GM18951 (cell line): Measurements from ENCODE around the gene OR5L2.
"Not testable (repeated sequence)": the region's sequence is repeated elsewhere in the genome, so short reads cannot be mapped to it uniquely, and the experiment has no call there.

Source experiments
- POLR2A ChIP-seq: IDR thresholded peaks from 4 replicates; pipeline ENCODE4 v1.6.1; 2011; ENCODE audit warnings: mild to moderate bottlenecking; ENCODE audit not compliant: insufficient read length, insufficient read depth; ENCODE audit errors: extremely low read depth
- in situ Hi-C: fragments of 300-500 bp; cut with MboI; formaldehyde crosslinking; loops from one replicate; pipeline ENCODE4 v1.12.0; 2022; ENCODE audit warnings: low sequenced_read_pairs, mixed read lengths, inconsistent platforms; ENCODE audit not compliant: unreplicated experiment

OR5L2 gene

GRCh38 chr11:55826919-55827318 is at the start of gene OR5L2:
TSS of gene OR5L2 (plus strand) at chr11:55827219. CDS start at chr11:55827219, 0 bp downstream.
- no peak for TF ChIP-seq POLR2A
- in situ Hi-C loops = no loop called here

GRCh38 chr11:55791606-55792005 is 35.4 kb upstream of the OR5L2 start:
- in situ Hi-C loops = no loop called here
- TF ChIP-seq POLR2A = no peak

- in situ Hi-C loops = no loop called here
- TF ChIP-seq POLR2A = no peak
These were observed 33.7 kb upstream of the OR5L2 start for GRCh38 chr11:55793321-55793720.

- no peak for TF ChIP-seq POLR2A
- in situ Hi-C loops = no loop called here
These were observed 31.8 kb upstream of the OR5L2 start, which contains the start of gene OR5D14 for GRCh38 chr11:55795256-55795655. TSS of gene OR5D14 (plus strand) at chr11:55795556. CDS start at chr11:55795556, 0 bp downstream.

DNA sequence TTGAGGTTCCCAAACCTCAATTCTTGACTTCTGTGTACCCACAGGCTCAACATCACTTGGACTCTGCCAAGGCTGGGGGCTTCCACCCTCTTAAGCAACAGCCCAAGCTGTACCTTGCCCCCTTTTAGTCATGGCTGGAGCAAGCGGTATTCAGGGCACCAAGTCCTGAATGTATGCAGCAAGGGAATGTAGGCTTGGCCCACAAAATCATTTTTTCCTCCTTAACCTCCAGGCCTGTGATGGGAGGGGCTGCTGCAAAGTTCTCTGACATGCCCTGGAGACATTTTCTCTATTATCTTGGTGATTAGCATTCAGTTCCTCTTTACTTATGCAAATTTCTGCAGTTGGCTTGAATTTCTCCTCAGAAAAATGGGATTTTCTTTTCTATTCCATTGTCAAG is 20.8 kb upstream of the OR5L2 start:
- no peak for TF ChIP-seq POLR2A

DNA sequence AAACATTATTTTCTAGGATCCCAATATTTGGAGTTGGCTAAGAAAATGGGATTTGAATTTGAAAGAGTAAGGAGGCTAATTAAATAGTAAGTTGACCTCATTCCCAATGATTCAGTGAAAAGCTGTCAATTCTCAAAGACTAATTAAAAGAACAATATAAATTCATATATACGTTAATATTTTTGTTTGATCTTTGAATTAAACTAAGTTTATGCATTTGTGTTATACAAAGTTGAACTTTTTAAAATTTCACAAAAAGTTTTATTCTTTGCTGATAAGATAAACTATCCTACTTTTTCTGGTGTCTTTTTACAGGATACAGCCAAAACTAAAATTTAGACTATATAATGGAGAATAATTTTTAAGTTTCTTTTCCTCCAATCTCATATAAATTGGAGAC is 16.0 kb upstream of the OR5L2 start, which contains the start of gene OR5L1:
TSS of gene OR5L1 (plus strand) at position 301 of the 400 bp plus-strand sequence. CDS start 100 bp downstream, outside the sequence.
- TF ChIP-seq POLR2A = no peak
- in situ Hi-C loops = no loop called here

More for the DNA sequence above, 20.8 kb upstream of the OR5L2 start:
- in situ Hi-C loops = no loop called here

GRCh38 chr11:55819330-55819729 is 7.7 kb upstream of the OR5L2 start, which contains the start of gene OR5D18:
TSS of gene OR5D18 (plus strand) at chr11:55819630. CDS start at chr11:55819630, 0 bp downstream.
- in situ Hi-C loops = no loop called here
- no peak for TF ChIP-seq POLR2A

GRCh38 chr11:55838452-55838851 is 11.4 kb downstream of the OR5L2 start, which contains the start of gene OR5D16:
TSS of gene OR5D16 (plus strand) at chr11:55838752. CDS start at chr11:55838752, 0 bp downstream.
- TF ChIP-seq POLR2A = no peak
- in situ Hi-C loops = no loop called here

- in situ Hi-C loops = no loop called here
These were observed 20.4 kb downstream of the OR5L2 start for GRCh38 chr11:55847453-55847852.

DNA sequence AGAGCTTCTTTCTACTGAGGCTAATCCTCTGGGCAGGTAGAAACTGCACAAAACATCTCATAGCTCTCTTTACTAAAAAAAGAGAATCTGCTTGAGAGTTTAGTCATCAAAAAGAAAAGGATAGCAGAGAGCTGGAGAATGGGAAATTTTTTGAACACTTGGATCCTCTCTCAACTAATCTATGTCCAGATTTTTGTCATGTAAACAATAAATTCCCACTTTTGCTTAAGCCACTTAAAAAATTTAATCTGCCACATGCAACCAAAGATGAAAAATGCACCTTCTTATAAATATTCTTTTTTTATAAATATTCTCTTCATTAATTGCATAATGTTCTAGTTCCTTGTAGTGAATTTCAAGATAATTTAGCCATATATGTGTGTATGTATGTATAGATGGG is 22.0 kb downstream of the OR5L2 start:
- in situ Hi-C loops = no loop called here
- no peak for TF ChIP-seq POLR2A

More at GRCh38 chr11:55847453-55847852, 20.4 kb downstream of the OR5L2 start:
- no peak for TF ChIP-seq POLR2A

GRCh38 chr11:55852141-55852540 is 25.1 kb downstream of the OR5L2 start:
- no peak for TF ChIP-seq POLR2A
- in situ Hi-C loops = no loop called here

DNA sequence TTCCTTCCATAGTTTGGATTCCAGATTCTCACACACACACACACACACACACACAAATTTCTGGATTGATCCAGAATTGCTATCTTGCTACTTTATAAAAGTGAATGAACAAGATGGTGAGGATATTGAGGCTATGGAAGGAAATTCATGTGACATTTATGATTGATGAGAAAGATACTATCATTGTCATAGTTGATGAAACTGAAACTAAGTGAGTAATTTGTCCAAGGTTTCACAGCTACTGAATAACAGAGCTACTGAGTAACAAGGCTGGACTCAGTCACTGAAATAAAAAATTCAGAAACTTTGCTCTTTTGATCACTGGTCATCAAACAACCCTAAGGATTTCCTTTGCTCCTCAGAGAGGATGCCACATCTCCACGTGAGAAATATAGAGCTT is 27.7 kb downstream of the OR5L2 start:
- TF ChIP-seq POLR2A = no peak
- in situ Hi-C loops = no loop called here

DNA sequence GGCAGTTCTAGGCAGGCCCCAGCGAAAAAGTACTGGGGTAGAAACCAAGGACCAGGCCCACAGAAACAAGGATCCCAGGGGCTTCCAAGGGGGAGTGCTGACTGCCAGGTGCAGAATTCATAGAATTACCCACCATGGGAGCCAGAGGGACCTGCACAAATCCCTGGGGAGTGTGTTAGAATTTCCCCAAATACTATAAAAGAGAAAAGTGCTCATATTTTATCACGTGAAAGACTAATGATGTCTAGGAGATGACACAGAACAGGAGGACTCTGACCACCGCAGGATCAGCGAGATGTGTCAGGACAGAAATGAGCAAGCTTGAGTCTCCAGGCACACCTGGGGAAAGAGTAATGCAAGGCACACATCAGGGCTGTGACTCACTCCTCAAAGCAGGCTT is 40.3 kb downstream of the OR5L2 start:
- in situ Hi-C loops = not testable (repeated sequence)

GRCh38 chr11:55872731-55873130 is 45.7 kb downstream of the OR5L2 start:
- in situ Hi-C loops = not testable (repeated sequence)

GRCh38 chr11:55873146-55873545 is 46.1 kb downstream of the OR5L2 start:
- in situ Hi-C loops = not testable (repeated sequence)
